ENCODE measurements around the gene RAD54L2. TPM values are rescaled to one million over a fixed set of nuclear protein-coding genes. Genes with fewer than 3 reads are reported as not detected.

Gene RAD54L2
- 10 to 100 TPM; 18.3 to 19.3 TPM for total RNA-seq
- 10 to 100 TPM; 16.5 to 18.0 TPM for polyA plus RNA-seq (ENCODE audit: insufficient read length in 2 of 2)
- long read RNA-seq, donor 1, result 0 reads
- long read RNA-seq, donor 2, partial matches to known transcripts, result 0 of 1 reads
- long read RNA-seq, donor 2, other reads (novel, unspliced or antisense), result 0 of 1 reads
- long read RNA-seq, donor 3, partial matches to known transcripts, result 0 of 1 reads
- long read RNA-seq, donor 3, other reads (novel, unspliced or antisense), result 0 of 1 reads
- long read RNA-seq, donor 4, result 0 reads

DNA sequence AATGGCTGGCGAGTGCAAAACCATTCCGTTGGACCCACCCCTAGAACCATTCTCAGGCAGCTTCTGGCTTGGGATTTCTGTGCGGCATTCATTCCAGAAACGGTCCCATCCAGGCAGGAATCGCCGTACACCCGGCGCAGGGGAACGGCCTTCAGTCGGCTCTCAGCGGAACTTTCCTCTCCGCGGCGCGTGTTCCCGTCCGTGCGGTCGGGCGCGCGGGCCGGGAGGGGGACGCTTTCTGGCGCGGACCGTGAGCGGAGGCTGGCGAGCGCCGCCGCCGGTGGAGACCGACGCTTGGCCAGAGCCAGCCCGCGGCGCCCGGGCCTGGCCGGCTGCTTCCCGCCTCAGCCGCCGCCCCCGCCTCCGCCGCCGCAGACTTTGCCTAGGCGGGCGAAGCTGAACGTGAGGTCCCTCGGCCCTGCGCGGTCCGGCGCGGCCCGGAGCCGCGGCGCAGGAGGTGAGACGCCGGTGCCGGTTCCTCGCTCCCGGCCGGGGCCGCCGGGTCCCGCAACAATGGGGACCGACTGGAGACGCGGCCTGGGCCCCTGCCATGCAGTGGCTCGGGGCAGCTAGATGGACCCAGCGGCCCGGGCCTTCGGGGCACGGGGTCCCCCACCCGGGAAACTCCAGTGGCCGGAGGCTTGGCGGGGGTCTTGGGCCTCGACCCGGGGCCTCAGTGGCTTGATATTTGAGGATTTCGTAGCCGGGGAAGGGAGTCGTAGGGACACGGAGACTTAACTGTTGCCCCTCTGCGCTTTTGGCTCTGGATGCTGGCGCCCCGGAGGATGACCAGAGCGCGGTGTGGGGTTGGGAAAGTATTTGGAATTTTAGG lies at the start of gene RAD54L2:
TSS of gene RAD54L2 (plus strand) at position 261 of the 832 bp plus-strand sequence. CDS start 51,702 bp downstream, outside the sequence.
- H3K4me1 ChIP-seq (ENCODE audit: control insufficient read depth, insufficient read depth, low read length), result peaks cover 13% of the 10 kb centered on the region
- DNase-seq (ENCODE audit: low read depth in 4 of 6, low spot score in 6 of 6), result peak; percentile 64 to 95 (median 72)
- WGBS (ENCODE audit: insufficient coverage), result under 1% methylated on average over 91 of the region's 91 CpGs

GRCh38 chr3:51498876-51499738 lies 39.4 kb upstream of the RAD54L2 start:
- Histone ChIP-seq H3K4me1 (ENCODE audit: control insufficient read depth, insufficient read depth, low read length) (peaks cover 9% of the 10 kb centered on the region), H3K9me3 (ENCODE audit: control insufficient read depth, insufficient read depth, low read length) (no peaks in the 10 kb centered on the region), H3K36me3 (ENCODE audit: control insufficient read depth, insufficient read depth, low read length) (peaks cover 3% of the 10 kb centered on the region), H3K4me3 (ENCODE audit: low read depth, low read length) (peak overlapping the region; percentile 90), H3K27me3 (ENCODE audit: control insufficient read depth, insufficient read depth, low read length) (no peaks in the 10 kb centered on the region), H3K27ac (ENCODE audit: low read depth, low read length) (peak overlapping the region; percentile 94)
- WGBS (ENCODE audit: insufficient coverage), result 0% methylated on average over 31 of the region's 43 CpGs
- peak; percentile 65 to 93 (median 75) for DNase-seq (ENCODE audit: low read depth in 4 of 6, low spot score in 6 of 6)

More for the DNA sequence above, at the start of gene RAD54L2:
- H3K4me3 ChIP-seq (ENCODE audit: low read depth, low read length), result peak within 1 kb of the TSS; percentile 83
- no peaks in the 10 kb centered on the region for H3K27me3 ChIP-seq (ENCODE audit: control insufficient read depth, insufficient read depth, low read length)
- H3K27ac ChIP-seq (ENCODE audit: low read depth, low read length), result peak within 1 kb of the TSS; percentile 80
- H3K9me3 ChIP-seq (ENCODE audit: control insufficient read depth, insufficient read depth, low read length), result no peaks in the 10 kb centered on the region
- peaks cover 6% of the 10 kb centered on the region for H3K36me3 ChIP-seq (ENCODE audit: control insufficient read depth, insufficient read depth, low read length)

- DNase-seq (ENCODE audit: low read depth in 4 of 6, low spot score in 6 of 6), result no peak
- Histone ChIP-seq H3K4me3 (ENCODE audit: low read depth, low read length) (peak overlapping the region; percentile 24), H3K9me3 (ENCODE audit: control insufficient read depth, insufficient read depth, low read length) (no peaks in the 10 kb centered on the region)
These were observed 37.8 kb upstream of the RAD54L2 start for GRCh38 chr3:51500632-51501131.

DNA sequence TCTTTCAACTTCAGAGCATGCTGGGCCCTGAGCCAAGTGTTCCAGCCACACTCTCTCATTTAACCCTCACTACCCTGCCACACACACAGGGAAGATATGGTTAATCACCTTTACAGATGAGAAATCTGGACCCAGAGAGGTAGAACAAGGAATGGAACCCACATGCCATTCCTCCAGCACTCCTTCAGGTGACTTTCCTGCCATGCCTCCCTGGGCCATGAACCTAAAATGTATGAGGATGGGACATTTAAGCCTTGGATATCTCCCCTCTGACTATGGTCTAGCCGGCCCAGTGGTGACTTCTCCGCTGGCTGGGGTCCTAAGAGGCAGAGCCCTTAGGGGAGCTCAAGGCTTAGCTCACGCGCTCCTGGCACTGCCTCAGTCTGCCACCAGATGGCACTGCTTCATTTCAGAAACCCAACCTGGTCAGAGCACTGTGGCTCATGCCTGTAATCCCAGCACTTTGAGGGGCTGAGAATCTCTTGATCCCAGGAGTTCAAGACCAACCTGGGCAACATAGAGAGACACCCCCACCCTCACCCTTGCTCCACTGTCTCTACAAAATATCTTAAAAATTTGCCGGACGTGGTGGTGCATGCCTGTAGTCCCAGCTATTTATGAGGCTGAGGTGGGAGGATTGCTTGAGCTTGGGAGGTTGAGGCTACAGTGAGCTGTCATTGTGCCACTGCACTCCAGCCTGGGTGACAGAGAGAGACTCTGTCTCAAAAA lies 36.5 kb upstream of the RAD54L2 start:
- no peak overlapping the region for H3K27ac ChIP-seq (ENCODE audit: low read depth, low read length)
- no peaks in the 10 kb centered on the region for H3K36me3 ChIP-seq (ENCODE audit: control insufficient read depth, insufficient read depth, low read length)
- H3K4me1 ChIP-seq (ENCODE audit: control insufficient read depth, insufficient read depth, low read length), result peaks cover 9% of the 10 kb centered on the region
- WGBS (ENCODE audit: insufficient coverage), result 0% methylated on average over 4 of the region's 6 CpGs
- no peak overlapping the region for H3K4me3 ChIP-seq (ENCODE audit: low read depth, low read length)
- peak; percentile 46 to 93 (median 64) for DNase-seq (ENCODE audit: low read depth in 4 of 6, low spot score in 6 of 6)
- H3K27me3 ChIP-seq (ENCODE audit: control insufficient read depth, insufficient read depth, low read length), result no peaks in the 10 kb centered on the region
- no peaks in the 10 kb centered on the region for H3K9me3 ChIP-seq (ENCODE audit: control insufficient read depth, insufficient read depth, low read length)

More at GRCh38 chr3:51500632-51501131, 37.8 kb upstream of the RAD54L2 start:
- 92% methylated on average over 5 of the region's 14 CpGs for WGBS (ENCODE audit: insufficient coverage)
- Histone ChIP-seq H3K4me1 (ENCODE audit: control insufficient read depth, insufficient read depth, low read length) (peaks cover 9% of the 10 kb centered on the region), H3K27me3 (ENCODE audit: control insufficient read depth, insufficient read depth, low read length) (no peaks in the 10 kb centered on the region), H3K36me3 (ENCODE audit: control insufficient read depth, insufficient read depth, low read length) (peaks cover 3% of the 10 kb centered on the region), H3K27ac (ENCODE audit: low read depth, low read length) (peak overlapping the region; percentile 94)

GRCh38 chr3:51502562-51502910 lies 36.0 kb upstream of the RAD54L2 start:
- no peak for DNase-seq (ENCODE audit: low read depth in 4 of 6, low spot score in 6 of 6)
- Histone ChIP-seq H3K36me3 (ENCODE audit: control insufficient read depth, insufficient read depth, low read length) (no peaks in the 10 kb centered on the region), H3K27me3 (ENCODE audit: control insufficient read depth, insufficient read depth, low read length) (no peaks in the 10 kb centered on the region), H3K27ac (ENCODE audit: low read depth, low read length) (no peak overlapping the region), H3K9me3 (ENCODE audit: control insufficient read depth, insufficient read depth, low read length) (no peaks in the 10 kb centered on the region), H3K4me3 (ENCODE audit: low read depth, low read length) (no peak overlapping the region), H3K4me1 (ENCODE audit: control insufficient read depth, insufficient read depth, low read length) (peaks cover 9% of the 10 kb centered on the region)
- WGBS (ENCODE audit: insufficient coverage), result no CpG with 5 or more reads among the region's 2 CpGs

DNA sequence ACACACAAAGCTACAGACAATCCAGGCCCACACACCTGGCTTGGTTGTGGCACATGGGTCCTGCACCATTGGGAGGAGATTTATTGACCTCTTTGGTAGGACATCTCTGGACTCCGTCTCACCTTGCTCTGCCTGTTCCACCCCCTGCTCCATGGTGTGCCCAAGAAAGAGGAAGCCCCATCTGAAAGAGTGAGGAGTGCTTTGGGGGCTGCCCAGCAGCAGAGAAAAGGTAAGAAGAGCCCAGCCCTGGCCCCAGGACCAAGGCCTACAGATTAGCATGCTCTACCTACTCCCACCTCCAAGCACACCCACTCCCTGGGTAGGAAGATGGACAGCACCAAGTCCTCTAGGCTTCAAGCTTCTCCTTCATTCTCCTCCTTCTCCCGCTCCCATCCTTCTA lies 35.5 kb upstream of the RAD54L2 start:
- no peak for DNase-seq (ENCODE audit: low read depth in 4 of 6, low spot score in 6 of 6)
- Histone ChIP-seq H3K27ac (ENCODE audit: low read depth, low read length) (no peak overlapping the region), H3K4me3 (ENCODE audit: low read depth, low read length) (no peak overlapping the region), H3K9me3 (ENCODE audit: control insufficient read depth, insufficient read depth, low read length) (no peaks in the 10 kb centered on the region), H3K4me1 (ENCODE audit: control insufficient read depth, insufficient read depth, low read length) (peaks cover 9% of the 10 kb centered on the region), H3K36me3 (ENCODE audit: control insufficient read depth, insufficient read depth, low read length) (no peaks in the 10 kb centered on the region), H3K27me3 (ENCODE audit: control insufficient read depth, insufficient read depth, low read length) (no peaks in the 10 kb centered on the region)
- WGBS (ENCODE audit: insufficient coverage), result 80% methylated on average over 2 of the region's 2 CpGs

GRCh38 chr3:51508255-51508654 lies 30.3 kb upstream of the RAD54L2 start:
- H3K27ac ChIP-seq (ENCODE audit: low read depth, low read length), result no peak overlapping the region
- no peaks in the 10 kb centered on the region for H3K9me3 ChIP-seq (ENCODE audit: control insufficient read depth, insufficient read depth, low read length)
- H3K4me3 ChIP-seq (ENCODE audit: low read depth, low read length), result no peak overlapping the region
- no peaks in the 10 kb centered on the region for H3K4me1 ChIP-seq (ENCODE audit: control insufficient read depth, insufficient read depth, low read length)
- no peaks in the 10 kb centered on the region for H3K27me3 ChIP-seq (ENCODE audit: control insufficient read depth, insufficient read depth, low read length)
- 94% methylated on average over 7 of the region's 9 CpGs for WGBS (ENCODE audit: insufficient coverage)
- DNase-seq (ENCODE audit: low read depth in 4 of 6, low spot score in 6 of 6), result no peak
- H3K36me3 ChIP-seq (ENCODE audit: control insufficient read depth, insufficient read depth, low read length), result no peaks in the 10 kb centered on the region

DNA sequence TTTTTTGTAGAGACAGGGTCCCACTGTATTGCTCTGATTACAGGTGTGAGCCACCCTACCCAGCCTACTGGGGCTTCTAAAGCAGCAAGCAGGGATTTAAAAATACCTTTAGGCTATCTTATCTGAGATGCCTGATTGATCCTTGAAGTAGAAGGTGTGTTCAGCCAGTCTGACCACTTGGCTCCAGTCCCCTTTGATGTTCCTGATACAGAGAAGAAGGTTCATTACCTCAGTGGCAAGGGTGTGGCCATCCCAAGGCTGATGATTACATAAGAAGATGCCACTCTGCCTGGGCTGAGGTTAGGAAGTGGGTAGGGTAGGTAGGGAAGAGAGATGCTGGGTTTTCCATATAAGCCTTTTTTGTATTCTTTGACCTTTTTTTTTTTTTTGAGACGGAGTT lies 27.5 kb upstream of the RAD54L2 start:
- Histone ChIP-seq H3K4me1 (ENCODE audit: control insufficient read depth, insufficient read depth, low read length) (no peaks in the 10 kb centered on the region), H3K27me3 (ENCODE audit: control insufficient read depth, insufficient read depth, low read length) (no peaks in the 10 kb centered on the region)
- DNase-seq (ENCODE audit: low read depth in 4 of 6, low spot score in 6 of 6), result no peak

DNA sequence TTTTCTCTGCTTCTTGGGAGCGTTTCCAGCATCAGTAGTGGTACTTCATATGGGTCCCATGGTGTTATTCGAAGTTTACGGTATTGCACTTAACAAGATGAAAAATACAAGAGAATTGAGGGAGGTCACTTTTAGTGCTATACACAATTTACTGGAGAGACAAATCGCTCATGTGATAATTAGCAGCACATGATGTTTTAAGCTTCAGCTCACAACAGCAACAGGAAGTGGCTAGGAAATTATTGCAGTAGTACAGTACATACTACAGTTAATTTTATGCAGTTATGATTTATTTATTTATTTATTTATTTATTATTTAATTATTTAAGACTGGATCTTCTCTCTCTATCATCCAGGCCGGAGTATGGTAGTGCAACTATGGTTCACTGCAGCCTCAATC lies 24.3 kb upstream of the RAD54L2 start:
- Histone ChIP-seq H3K9me3 (ENCODE audit: control insufficient read depth, insufficient read depth, low read length) (no peaks in the 10 kb centered on the region), H3K36me3 (ENCODE audit: control insufficient read depth, insufficient read depth, low read length) (no peaks in the 10 kb centered on the region), H3K27me3 (ENCODE audit: control insufficient read depth, insufficient read depth, low read length) (no peaks in the 10 kb centered on the region), H3K4me1 (ENCODE audit: control insufficient read depth, insufficient read depth, low read length) (peaks cover under 1% of the 10 kb centered on the region), H3K4me3 (ENCODE audit: low read depth, low read length) (no peak overlapping the region), H3K27ac (ENCODE audit: low read depth, low read length) (no peak overlapping the region)
- DNase-seq (ENCODE audit: low read depth in 4 of 6, low spot score in 6 of 6), result no peak
- WGBS (ENCODE audit: insufficient coverage), result no CpG with 5 or more reads among the region's 5 CpGs

More for the DNA sequence above, 27.5 kb upstream of the RAD54L2 start:
- H3K9me3 ChIP-seq (ENCODE audit: control insufficient read depth, insufficient read depth, low read length), result no peaks in the 10 kb centered on the region
- no peak overlapping the region for H3K27ac ChIP-seq (ENCODE audit: low read depth, low read length)
- no CpG with 5 or more reads among the region's 1 CpG for WGBS (ENCODE audit: insufficient coverage)
- H3K36me3 ChIP-seq (ENCODE audit: control insufficient read depth, insufficient read depth, low read length), result no peaks in the 10 kb centered on the region
- H3K4me3 ChIP-seq (ENCODE audit: low read depth, low read length), result no peak overlapping the region
